DOHH2 (cell line): ENCODE data around the gene DNA2.

Experiments
- EZH2phosphoT487 ChIP-seq: fragments of 200-600 bp; sonication (generic); IDR thresholded peaks from 2 replicates; pipeline ENCODE4 v1.6.1; 2017; ENCODE audit warnings: borderline replicate concordance, mild to moderate bottlenecking, antibody characterized with exemption, low read length, moderate library complexity, mixed read lengths
- TF ChIP-seq, protein P1 (sequence below): fragments of 200-600 bp; sonication (generic); IDR thresholded peaks from one replicate; pipeline ENCODE4 v1.5.1; 2014; ENCODE audit warnings: antibody characterized with exemption, mild to moderate bottlenecking, low read depth, low read length; ENCODE audit not compliant: poor library complexity, severe bottlenecking

DNA sequence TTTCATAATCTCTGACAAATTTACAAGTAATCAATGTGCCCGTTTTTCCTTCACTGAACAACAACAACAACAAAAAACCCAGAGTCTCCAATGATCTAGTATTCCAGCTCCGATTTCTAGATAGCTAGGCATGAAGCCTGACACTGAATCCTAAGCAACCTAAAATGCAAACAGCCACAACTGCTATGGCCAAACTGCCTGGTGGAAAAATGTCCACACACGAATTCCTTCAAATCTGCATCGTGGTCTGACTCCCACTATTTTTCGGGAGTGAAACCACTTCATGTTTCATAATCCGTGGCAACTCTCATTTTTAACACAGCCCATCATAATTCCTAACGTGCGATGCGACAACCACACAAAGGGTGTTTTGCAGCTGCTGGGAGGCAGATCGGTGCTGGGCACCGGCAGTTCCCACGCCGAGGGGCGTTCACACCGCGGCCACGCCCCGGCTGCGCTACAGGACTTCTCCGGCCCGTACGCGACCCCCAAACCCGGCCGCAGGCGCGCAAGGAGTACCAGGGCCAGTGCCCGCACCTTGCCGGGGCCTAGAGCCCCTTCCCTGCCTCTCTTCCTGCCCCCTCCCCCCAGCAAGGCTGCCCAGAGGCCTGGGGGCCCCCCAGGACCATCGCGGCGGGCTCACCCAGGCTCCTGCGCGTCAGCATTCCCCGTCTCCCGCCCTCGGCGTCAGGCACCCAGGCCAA is 65.5 kb downstream of the DNA2 start:
- TF ChIP-seq, protein P1, sequence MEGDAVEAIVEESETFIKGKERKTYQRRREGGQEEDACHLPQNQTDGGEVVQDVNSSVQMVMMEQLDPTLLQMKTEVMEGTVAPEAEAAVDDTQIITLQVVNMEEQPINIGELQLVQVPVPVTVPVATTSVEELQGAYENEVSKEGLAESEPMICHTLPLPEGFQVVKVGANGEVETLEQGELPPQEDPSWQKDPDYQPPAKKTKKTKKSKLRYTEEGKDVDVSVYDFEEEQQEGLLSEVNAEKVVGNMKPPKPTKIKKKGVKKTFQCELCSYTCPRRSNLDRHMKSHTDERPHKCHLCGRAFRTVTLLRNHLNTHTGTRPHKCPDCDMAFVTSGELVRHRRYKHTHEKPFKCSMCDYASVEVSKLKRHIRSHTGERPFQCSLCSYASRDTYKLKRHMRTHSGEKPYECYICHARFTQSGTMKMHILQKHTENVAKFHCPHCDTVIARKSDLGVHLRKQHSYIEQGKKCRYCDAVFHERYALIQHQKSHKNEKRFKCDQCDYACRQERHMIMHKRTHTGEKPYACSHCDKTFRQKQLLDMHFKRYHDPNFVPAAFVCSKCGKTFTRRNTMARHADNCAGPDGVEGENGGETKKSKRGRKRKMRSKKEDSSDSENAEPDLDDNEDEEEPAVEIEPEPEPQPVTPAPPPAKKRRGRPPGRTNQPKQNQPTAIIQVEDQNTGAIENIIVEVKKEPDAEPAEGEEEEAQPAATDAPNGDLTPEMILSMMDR = no peak
- TF ChIP-seq EZH2phosphoT487 = no peak
